HG03135 (cell line): ENCODE results near the gene BTC.
"Not testable (repeated sequence)": the region's sequence is repeated elsewhere in the genome, so short reads cannot be mapped to it uniquely, and the experiment has no call there.

Source experiments
- ATAC-seq: cut with Tn5 transposase; IDR thresholded peaks from one replicate; pipeline ENCODE4 v1.9.1; 2021; ENCODE audit warnings: mild to moderate bottlenecking, moderate library complexity; ENCODE audit not compliant: unreplicated experiment

The BTC gene

GRCh38 chr4:74794382-74795010 lies at the start of gene BTC:
Gene BTC (minus strand): TSS chr4:74794523. CDS start chr4:74794325, 198 bp downstream.
- ATAC-seq, result no peak

GRCh38 chr4:74840936-74841509 lies 46.7 kb upstream of the BTC start:
- no peak for ATAC-seq

GRCh38 chr4:74838746-74839370 lies 44.5 kb upstream of the BTC start:
- no peak for ATAC-seq

GRCh38 chr4:74830928-74831327 lies 36.6 kb upstream of the BTC start:
- no peak for ATAC-seq

GRCh38 chr4:74823194-74823593 lies 28.9 kb upstream of the BTC start:
- no peak for ATAC-seq

- no peak for ATAC-seq
Observed at GRCh38 chr4:74822603-74823002, 28.3 kb upstream of the BTC start.

- no peak for ATAC-seq
Observed at GRCh38 chr4:74821541-74821940, 27.2 kb upstream of the BTC start.

- ATAC-seq, result no peak
Observed at GRCh38 chr4:74814052-74814451, 19.7 kb upstream of the BTC start.

GRCh38 chr4:74812056-74812455 lies 17.7 kb upstream of the BTC start:
- ATAC-seq, result not testable (repeated sequence)

GRCh38 chr4:74805601-74806000 lies 11.3 kb upstream of the BTC start:
- ATAC-seq, result no peak

- ATAC-seq, result no peak
Observed at GRCh38 chr4:74800310-74800709, 6.0 kb upstream of the BTC start.

GRCh38 chr4:74796631-74797030 lies 2.3 kb upstream of the BTC start:
- no peak for ATAC-seq

GRCh38 chr4:74793757-74794381 lies 454 bp downstream of the BTC start:
- ATAC-seq, result no peak

- no peak for ATAC-seq
Observed at GRCh38 chr4:74790652-74791051, 3.7 kb downstream of the BTC start.

GRCh38 chr4:74789518-74789917 lies 4.8 kb downstream of the BTC start:
- no peak for ATAC-seq

GRCh38 chr4:74777531-74777930 lies 16.8 kb downstream of the BTC start:
- ATAC-seq, result no peak

GRCh38 chr4:74772783-74773182 lies 21.5 kb downstream of the BTC start:
- no peak for ATAC-seq

- no peak for ATAC-seq
Observed at GRCh38 chr4:74772106-74772505, 22.2 kb downstream of the BTC start.

GRCh38 chr4:74770226-74770910 lies 24.0 kb downstream of the BTC start:
- no peak for ATAC-seq

- no peak for ATAC-seq
Observed at GRCh38 chr4:74768857-74769525, 25.3 kb downstream of the BTC start.

- no peak for ATAC-seq
Observed at GRCh38 chr4:74764119-74764518, 30.2 kb downstream of the BTC start.
